Hematopoietic multipotent progenitor cell treated with erythropoietin and hydrocortisone succinate and interleukin-3 and kit ligand, for 8 days (in vitro differentiated cells): Measurements from ENCODE around the gene PLXNA2.
A peak's percentile ranks its signal among the peaks of the same experiment; 100 is the strongest.

Experiments
- DNase-seq: peaks from one replicate; pipeline ENCODE4 v3.0.0-alpha.2; 2015

The PLXNA2 gene

GRCh38 chr1:208240662-208241355 is 3.4 kb downstream of the PLXNA2 start:
- no peak for DNase-seq

DNA sequence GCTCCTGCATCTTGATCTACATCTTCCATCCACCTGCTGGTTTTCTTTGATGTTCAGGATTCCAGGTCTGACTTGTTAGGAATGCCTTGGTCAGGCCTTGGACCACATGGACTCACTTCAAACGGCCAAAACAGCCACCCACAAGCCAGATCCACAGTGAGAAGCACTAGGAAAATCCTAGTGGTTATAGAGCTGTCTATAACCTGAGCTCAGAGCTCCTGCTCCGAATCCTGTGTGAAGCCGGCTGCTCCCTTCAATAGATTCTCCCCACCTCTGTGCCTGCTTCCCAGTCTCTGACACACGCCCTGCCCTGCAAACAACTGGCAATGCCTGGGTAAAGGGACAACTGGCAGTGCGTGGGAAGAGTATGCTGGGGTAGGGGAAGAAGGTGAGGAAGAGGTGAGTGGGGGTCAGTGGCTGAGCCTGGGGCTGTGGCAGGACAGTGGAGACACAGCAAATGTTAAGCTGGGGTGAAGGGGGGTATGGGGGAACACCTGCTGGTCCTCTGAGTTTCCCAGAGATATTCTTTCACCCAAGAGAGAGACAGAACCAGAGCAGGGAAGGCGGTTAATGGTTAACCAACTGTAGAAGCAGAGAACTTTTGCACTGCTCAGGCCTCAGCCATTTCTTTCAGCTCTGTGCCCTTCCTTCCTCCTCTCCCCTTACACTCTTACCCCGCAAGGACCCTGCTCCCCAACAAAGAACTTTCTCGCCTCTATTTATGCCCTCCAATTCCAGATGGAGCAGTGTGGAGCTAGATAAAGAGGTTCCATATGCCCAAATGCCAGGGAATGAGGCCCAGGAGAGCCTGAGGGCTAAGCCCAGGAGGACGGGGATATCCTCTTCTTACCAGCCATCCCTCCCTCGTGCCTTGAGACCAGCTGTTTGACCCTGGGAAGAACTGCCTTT is 4.5 kb downstream of the PLXNA2 start:
- no peak for DNase-seq

- peak; percentile 56 for DNase-seq
These were observed 5.3 kb downstream of the PLXNA2 start for GRCh38 chr1:208238710-208239472.

DNA sequence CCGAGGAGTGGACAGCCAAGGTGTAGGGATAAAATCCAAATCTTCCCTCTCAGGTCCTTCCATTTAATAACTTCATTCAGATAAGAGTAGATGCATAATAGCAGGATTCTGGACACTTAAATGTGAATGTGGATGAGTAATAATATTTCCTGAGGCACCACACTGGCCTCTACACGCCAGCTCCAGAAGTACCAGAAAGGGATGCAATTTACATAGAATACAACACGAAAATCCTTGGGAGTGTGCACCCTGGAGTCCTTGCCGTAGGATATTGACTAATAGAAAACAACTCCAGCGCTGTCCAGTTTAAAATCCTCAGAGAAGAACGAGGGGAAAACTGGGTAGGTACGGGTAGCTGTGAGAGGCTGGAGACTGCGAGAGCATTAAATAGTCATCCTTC is 6.9 kb downstream of the PLXNA2 start:
- no peak for DNase-seq

GRCh38 chr1:208235982-208236761 is 8.0 kb downstream of the PLXNA2 start:
- DNase-seq = no peak

DNA sequence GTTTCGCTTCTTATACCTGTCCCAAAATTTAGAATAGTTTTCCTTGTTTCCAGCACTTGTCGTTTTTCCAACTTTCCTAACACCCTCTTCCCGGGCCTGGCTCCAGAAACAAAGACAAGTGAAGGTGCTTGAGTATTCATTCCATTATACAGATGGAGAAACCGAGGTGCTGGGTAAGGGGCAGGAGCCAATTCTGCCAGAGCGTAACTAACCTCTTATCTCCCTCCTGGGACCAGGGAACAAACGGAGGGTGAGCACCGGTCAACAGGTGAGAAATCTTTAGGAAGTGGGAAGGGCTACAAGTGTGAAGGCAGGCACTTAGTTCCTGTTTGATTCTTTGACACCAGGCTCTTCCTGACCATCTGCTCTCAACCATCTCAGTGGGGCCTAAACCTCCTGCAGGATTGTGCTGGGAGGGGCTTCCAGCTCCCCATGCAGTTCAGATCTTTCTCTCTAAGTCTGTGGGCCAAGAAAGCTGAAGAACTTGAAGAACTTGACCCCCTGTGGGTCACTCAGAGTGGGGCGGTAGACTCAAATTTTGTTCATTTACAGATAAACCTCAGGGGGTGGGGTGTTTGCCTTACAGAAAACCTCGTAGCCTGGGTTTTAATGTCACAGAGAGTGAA is 8.7 kb downstream of the PLXNA2 start:
- DNase-seq = no peak

DNA sequence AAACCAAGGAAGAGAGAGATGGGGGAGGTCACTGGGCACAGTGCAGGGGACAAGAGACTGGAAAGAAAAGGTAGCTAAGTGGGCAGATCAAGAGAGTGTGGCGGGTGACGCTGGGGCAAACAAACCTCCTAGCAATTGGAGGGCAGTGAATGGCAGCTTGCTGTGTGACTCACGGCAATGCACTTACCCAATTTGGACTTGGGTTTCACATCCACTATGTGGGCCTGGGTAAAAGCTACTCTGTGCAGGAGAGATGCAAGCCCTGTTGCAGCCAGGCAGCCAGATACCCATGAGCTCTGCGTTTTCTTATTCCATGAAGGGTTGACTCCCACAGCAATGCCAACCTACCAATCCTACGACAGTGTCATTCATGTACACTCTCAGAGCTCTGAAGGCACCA is 9.5 kb downstream of the PLXNA2 start:
- DNase-seq = no peak

DNA sequence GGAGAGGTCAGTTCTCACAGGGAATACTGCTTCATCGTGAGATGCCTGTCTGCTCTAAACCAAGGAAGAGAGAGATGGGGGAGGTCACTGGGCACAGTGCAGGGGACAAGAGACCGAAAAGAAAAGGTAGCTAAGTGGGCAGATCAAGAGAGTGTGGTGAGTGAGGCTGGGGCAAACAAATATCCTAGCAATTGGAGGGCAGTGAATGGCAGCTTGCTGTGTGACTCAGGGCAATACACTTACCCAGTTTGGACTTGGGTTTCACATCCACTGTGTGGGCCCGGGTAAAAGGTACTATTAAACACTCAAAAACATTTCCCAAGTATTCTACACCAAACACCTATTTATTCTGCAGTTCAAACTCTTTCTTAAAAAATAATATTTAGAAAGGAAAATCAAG is 10.2 kb downstream of the PLXNA2 start:
- DNase-seq = no peak

- no peak for DNase-seq
These were observed 10.6 kb downstream of the PLXNA2 start for GRCh38 chr1:208233546-208233945.

- no peak for DNase-seq
These were observed 11.5 kb downstream of the PLXNA2 start for GRCh38 chr1:208232662-208233038.

- no peak for DNase-seq
These were observed 12.1 kb downstream of the PLXNA2 start for GRCh38 chr1:208231881-208232661.

- no peak for DNase-seq
These were observed 13.3 kb downstream of the PLXNA2 start for GRCh38 chr1:208230668-208231529.

- no peak for DNase-seq
These were observed 15.6 kb downstream of the PLXNA2 start for GRCh38 chr1:208228550-208228949.

GRCh38 chr1:208228026-208228425 is 16.2 kb downstream of the PLXNA2 start:
- no peak for DNase-seq

DNA sequence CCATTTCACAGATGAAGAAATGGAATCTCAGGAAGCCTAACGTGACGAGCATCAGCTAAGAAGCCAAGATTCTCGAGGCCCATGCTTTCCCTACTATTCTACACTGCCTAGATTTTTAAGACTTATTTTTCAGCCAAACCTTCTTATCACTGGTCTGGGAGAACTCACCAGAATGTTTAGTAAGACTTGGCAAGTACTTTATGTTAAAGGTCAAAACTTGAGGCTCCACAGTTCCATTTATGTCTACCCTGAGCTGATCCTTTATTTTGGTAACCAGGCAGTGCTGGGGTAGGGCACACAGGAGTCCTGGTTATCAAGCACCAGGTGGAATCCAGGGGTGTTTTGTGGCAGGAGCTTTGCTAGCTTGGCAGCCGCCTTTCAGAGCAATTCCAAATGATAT is 16.8 kb downstream of the PLXNA2 start:
- DNase-seq = no peak

DNA sequence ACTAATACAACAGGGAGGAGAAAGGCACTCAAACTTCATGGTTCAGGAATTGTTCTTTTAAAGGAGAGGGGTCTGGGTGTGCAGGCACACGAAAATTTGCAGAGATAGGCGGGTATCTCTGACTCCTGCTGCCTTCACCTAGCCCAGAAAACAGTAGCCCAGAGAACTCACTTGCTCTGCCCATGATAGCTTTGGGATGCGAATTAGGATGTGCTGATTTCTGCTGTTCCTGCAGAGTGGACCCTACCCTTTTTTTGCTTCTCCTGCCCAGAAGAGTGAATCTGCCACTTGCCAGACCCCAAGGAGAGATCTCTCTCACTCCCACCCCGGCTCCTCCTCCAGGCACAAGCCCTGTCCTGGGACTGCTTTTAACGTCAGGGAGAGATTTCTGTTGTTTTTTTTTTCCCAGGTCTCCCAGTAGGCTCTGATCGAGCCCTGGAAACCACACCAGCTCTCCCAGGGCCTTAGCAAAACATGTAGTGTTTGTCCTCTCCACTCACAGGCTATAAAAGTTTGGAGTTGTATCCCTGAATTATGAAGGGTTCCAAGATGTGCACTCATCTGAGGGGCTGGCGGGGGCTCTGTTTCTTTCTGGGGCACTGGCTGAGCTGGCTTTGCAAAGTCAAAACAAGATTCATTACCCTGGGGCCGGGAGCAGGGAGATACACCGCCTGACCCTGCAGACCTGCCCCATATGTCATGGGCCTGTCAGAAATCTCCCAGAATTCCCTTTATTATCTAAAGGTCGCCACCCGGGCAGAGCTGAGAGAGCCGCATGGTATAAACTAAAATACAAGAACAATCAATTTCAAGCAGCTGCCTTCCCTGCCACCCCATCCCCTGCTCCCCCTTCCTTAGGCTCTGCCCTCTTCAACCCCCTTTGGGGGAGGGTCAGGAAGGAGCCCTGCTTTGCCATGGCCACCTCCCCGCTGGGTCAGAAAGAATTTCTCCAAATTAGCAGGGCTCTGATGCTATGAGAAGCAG is 17.9 kb downstream of the PLXNA2 start:
- DNase-seq = peak; percentile 58

- no peak for DNase-seq
These were observed 19.9 kb downstream of the PLXNA2 start for GRCh38 chr1:208224192-208224713.

DNA sequence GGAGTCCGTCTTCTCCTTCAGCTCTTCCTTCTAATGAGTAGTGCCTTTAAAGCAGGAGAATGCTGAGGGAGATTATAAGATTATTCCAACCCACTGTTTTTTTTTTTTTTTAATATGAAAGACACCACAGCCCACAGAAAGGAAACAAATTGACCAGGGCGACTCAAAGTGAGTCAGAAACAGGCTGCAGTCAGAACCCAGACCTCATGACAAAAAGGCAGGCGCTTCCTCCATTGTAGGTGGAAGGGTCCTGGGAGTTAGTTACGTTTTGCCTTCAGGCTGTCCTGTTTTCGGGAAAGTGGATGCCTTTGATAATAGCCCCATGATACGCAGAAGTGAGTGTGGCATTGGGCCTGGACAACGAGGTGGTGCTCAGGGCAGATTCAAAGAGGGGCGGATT is 21.0 kb downstream of the PLXNA2 start:
- DNase-seq = no peak
